Renal cortical epithelial cell (primary cell): ENCODE data around the gene ADAM33. TPM values are rescaled to one million over a fixed set of nuclear protein-coding genes. Genes with fewer than 3 reads are reported as not detected.

ENCODE experiments used
- DNase-seq: peaks from one replicate; pipeline ENCODE4 v3.0.0-alpha.2; 2011; ENCODE audit warnings: low read depth
- total RNA-seq: library from RNA; depleted of rRNA; stranded (reverse); fragments of >200 nt; gene quantifications from 2 replicates; pipeline ENCODE4 v1.2.3, GENCODE V29; 2014

Gene ADAM33
- total RNA-seq, 1 donor from 2014 or later: 0.10 TPM

- DNase-seq: no peak
Measured at GRCh38 chr20:3648951-3649350, 32.9 kb downstream of the ADAM33 start.

GRCh38 chr20:3647473-3647872 is 34.3 kb downstream of the ADAM33 start:
- no peak for DNase-seq

- no peak for DNase-seq
Measured at GRCh38 chr20:3646651-3647050, 35.2 kb downstream of the ADAM33 start.

GRCh38 chr20:3646067-3646440 is 35.8 kb downstream of the ADAM33 start:
- no peak for DNase-seq

- DNase-seq: no peak
Measured at GRCh38 chr20:3645309-3646066, 36.3 kb downstream of the ADAM33 start.

GRCh38 chr20:3640259-3640658 is 41.6 kb downstream of the ADAM33 start:
- no peak for DNase-seq

GRCh38 chr20:3635346-3635745 is 46.5 kb downstream of the ADAM33 start:
- no peak for DNase-seq

- no peak for DNase-seq
Measured at GRCh38 chr20:3633913-3634478, 47.8 kb downstream of the ADAM33 start.

- DNase-seq: peak; percentile 19
Measured at GRCh38 chr20:3632311-3633004, 49.4 kb downstream of the ADAM33 start.

- DNase-seq: no peak
Measured at GRCh38 chr20:3631534-3631933, 50.3 kb downstream of the ADAM33 start.

- no peak for DNase-seq
Measured at GRCh38 chr20:3630429-3630828, 51.4 kb downstream of the ADAM33 start.

- DNase-seq: no peak
Measured at GRCh38 chr20:3629893-3630292, 51.9 kb downstream of the ADAM33 start.

GRCh38 chr20:3628502-3629314 is 53.1 kb downstream of the ADAM33 start:
- no peak for DNase-seq

GRCh38 chr20:3627476-3627875 is 54.3 kb downstream of the ADAM33 start:
- DNase-seq: no peak

- DNase-seq: peak; percentile 52
Measured at GRCh38 chr20:3622406-3622805, 59.4 kb downstream of the ADAM33 start.

- no peak for DNase-seq
Measured at GRCh38 chr20:3621111-3621510, 60.7 kb downstream of the ADAM33 start.

Other genes with a start within 250 kb of the ADAM33 start
- gene ATRN, start 211.0 kb downstream of the ADAM33 start, total RNA-seq: 31.4 and 66.1 TPM in 2 replicates
- not detected in 2 replicates for gene GFRA4, start 18.6 kb downstream of the ADAM33 start, total RNA-seq
- not detected in 2 replicates for gene SIGLEC1, start 30.6 kb upstream of the ADAM33 start, total RNA-seq
- 0.17 TPM in 1 of 2 replicates, not detected in the other for gene HSPA12B, start 50.7 kb upstream of the ADAM33 start, total RNA-seq
- 9.9 and 20.0 TPM in 2 replicates for gene ADISSP, start 85.7 kb upstream of the ADAM33 start, total RNA-seq
- 1.2 TPM in 1 of 2 replicates, not detected in the other for gene SPEF1, start 99.4 kb upstream of the ADAM33 start, total RNA-seq
- 72.6 and 80.4 TPM in 2 replicates for gene CENPB, start 104.7 kb upstream of the ADAM33 start, total RNA-seq
- gene CDC25B, start 114.3 kb upstream of the ADAM33 start, total RNA-seq: 7.3 and 13.0 TPM in 2 replicates
- 20.1 and 21.1 TPM in 2 replicates for gene AP5S1, start 138.5 kb upstream of the ADAM33 start, total RNA-seq
- 18.9 and 50.9 TPM in 2 replicates for gene MAVS, start 164.8 kb upstream of the ADAM33 start, total RNA-seq
- 68.4 and 74.8 TPM in 2 replicates for gene PANK2, start 207.4 kb upstream of the ADAM33 start, total RNA-seq